Embryonic facial prominence (tissue), 1 donor: ENCODE measurements around the gene SH3RF2.
A peak's percentile ranks its signal among the peaks of the same experiment; 100 is the strongest.
"Not testable (repeated sequence)": the region's sequence is repeated elsewhere in the genome, so short reads cannot be mapped to it uniquely, and the experiment has no call there.

Experiments used
- DNase-seq: peaks from one replicate; pipeline ENCODE4 v3.0.0-alpha.2; 2016; ENCODE audit errors: extremely low spot score

SH3RF2 gene, protein sequence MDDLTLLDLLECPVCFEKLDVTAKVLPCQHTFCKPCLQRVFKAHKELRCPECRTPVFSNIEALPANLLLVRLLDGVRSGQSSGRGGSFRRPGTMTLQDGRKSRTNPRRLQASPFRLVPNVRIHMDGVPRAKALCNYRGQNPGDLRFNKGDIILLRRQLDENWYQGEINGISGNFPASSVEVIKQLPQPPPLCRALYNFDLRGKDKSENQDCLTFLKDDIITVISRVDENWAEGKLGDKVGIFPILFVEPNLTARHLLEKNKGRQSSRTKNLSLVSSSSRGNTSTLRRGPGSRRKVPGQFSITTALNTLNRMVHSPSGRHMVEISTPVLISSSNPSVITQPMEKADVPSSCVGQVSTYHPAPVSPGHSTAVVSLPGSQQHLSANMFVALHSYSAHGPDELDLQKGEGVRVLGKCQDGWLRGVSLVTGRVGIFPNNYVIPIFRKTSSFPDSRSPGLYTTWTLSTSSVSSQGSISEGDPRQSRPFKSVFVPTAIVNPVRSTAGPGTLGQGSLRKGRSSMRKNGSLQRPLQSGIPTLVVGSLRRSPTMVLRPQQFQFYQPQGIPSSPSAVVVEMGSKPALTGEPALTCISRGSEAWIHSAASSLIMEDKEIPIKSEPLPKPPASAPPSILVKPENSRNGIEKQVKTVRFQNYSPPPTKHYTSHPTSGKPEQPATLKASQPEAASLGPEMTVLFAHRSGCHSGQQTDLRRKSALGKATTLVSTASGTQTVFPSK

GRCh38 chr5:145936401-145937131 lies at the start of gene SH3RF2:
Gene SH3RF2 (plus strand): TSS chr5:145936578. CDS start chr5:145937929, 1,351 bp downstream.
- peak; percentile 68 for DNase-seq

DNA sequence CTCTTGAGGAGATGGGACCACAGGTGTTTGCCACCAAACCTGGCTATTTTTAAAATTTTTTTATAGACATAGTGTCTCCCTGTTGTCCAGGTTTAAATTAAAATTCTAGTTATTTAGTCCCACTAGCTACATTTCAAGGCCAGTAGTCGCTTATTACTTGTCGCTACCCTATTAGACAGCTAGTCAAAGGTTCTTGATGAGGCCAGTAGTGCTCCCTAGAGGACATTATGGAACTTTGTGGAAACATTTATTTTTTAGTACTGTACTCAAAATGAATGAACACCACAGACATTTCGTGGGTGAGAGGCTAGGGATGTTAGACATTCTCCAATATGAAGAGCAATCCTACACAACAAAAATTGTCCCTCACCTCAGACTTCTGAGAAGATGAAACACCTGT lies 49.2 kb upstream of the SH3RF2 start:
- no peak for DNase-seq

DNA sequence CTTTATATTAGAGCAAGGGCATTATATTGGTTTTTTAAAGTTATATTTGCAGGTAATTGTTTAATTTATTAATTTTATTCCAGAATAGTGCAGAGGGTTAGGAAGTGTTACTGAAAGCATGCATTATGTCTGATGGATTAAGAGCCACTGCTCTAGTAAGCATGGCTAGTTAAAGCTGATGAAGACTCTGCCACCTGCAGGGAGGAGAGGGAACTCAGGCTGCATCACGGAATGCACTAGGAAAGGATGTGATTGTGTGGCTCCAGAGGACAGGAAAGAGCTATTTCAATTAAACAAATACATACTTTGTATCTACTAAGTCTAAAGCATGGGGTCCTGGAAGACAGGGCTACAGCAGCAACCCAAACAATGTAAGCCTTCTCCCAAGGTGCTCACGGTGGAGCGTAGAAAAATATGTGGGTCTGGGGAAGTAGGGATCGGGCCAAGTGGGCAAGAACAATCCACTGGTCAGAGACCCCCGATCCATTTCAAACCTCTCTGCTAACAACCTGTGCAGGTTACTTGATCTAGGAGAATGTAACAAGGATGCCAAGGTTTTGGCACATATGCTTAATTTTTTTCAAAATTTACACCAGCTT lies 48.3 kb upstream of the SH3RF2 start:
- no peak for DNase-seq

GRCh38 chr5:145889611-145890010 lies 46.8 kb upstream of the SH3RF2 start:
- no peak for DNase-seq

GRCh38 chr5:145891378-145891777 lies 45.0 kb upstream of the SH3RF2 start:
- DNase-seq = not testable (repeated sequence)

DNA sequence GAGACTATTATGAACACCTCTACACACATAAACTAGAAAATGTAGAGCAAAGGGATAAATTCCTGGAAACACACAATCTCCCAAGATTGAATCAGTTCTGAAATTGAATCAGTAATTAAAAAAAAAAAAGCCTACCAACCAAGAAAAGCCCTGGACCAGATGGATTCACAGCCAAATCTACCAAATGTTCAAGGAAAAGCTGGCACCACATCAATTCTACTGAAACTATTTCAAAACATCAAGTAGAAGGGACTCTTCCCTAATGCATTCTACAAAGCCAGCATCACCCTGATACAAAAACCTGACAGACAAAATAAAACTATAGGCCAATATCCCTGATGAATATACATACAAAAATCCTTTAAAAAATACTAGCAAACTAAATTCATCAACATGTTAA lies 38.2 kb upstream of the SH3RF2 start:
- no peak for DNase-seq

DNA sequence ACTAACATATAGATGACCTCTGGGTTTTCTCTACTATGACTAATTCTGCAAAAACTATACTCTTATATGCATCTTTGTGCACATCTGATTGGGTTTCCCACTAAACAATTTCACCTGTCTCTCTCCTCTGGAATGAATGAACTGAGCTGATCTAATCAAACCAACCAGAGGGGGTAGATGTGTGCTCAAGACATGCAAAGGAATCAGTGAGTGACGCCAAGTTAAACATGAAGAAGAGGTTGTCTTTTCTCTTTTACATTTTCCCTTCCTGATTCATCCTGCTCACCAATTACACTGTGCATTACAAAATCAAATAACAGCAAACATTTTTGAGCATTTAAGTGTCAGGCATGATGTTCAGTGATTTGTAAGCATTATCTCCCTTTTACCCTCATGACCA lies 34.0 kb upstream of the SH3RF2 start:
- DNase-seq = no peak

DNA sequence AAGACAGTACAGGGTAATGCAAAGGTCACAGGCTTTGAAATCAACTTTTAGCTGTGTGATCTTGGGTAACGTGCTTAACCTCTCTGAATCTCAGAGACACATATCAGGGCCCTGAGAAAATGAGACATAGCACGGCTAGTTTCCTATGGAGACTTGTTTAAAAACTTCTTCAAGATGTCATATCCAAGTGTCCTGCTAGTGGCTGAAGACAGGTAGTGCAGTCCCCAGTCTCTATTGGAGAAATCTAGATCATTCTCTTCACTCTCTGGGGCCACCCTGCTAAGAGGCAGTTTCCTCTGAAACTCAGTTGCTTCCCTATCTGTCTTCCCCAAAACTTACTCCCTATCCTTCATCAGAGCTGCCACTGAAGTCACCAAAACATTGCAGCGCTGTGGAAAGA lies 33.3 kb upstream of the SH3RF2 start:
- DNase-seq = no peak

GRCh38 chr5:145903867-145904266 lies 32.5 kb upstream of the SH3RF2 start:
- no peak for DNase-seq

DNA sequence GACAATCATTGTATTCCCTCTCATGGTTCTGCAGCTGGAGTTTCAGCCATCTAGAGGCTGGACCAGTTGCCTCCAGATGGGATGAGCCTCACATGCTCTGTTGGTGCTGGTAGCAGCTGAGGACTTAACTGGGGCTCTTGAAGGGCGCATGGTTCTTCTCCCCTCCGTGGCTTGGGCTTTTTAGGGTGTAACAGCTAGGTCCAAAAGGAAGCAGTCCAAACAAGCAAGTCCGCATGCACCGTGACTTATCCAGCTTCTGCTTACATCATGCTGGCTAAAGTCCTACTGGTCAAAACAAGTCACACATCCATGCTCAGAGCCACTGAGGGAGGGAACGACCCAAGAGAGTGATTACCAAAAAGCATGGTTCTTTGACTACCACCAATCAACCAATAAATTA lies 31.6 kb upstream of the SH3RF2 start:
- no peak for DNase-seq

DNA sequence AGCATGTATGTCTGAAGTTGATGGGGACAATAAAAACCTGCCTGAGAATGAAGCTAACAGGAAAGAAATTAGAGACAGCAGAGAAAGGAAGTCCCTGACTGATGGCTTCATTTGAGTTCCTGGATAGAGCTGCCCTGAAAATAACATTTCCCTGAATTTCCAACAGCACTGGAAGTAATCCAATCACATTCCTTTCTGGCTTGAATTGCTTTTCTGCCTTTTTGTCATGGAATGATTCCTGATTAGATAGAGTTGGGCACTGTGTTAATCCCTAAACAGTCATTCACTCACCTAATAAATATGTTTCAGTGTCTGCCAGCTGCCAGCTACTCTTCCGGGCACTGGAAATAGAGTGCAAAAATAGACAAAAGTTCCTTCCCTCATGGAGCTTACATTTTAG lies 30.0 kb upstream of the SH3RF2 start:
- DNase-seq = no peak

DNA sequence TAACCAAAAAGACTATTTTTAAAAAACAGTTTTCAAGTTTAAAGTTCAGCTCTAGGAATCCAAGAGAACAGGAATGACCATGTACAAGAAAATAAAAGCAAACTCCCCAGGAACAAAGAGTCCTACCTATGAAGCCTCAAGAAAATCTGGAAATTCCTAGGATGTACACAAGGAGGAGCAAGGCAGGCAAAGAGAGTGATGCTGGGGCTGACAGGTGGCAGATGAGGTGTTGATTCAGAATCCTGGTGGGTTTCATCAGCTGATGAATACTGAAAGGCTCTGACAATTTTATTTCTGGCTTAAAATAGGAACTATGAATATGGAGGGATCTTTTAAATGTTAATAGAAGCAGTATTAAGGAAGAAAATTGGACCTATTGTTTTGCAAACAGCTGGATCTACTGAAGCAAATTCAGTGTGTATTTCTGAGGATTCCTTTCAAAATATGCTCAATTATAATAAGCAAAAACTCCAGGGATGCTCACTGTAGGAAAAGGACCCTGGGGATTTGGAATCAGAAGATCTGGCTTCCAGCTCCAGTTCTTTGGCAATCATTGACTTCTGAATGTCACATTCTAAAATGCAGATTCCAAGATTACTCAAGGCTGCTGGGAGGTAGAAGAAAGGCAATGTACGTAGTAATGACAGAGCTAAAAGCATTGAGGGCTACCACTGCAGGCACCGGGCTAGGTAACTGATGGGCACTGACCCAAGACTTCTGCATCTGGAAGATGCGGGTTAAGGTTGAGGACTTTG lies 28.0 kb upstream of the SH3RF2 start:
- no peak for DNase-seq

GRCh38 chr5:145911164-145911563 lies 25.2 kb upstream of the SH3RF2 start:
- DNase-seq = no peak

DNA sequence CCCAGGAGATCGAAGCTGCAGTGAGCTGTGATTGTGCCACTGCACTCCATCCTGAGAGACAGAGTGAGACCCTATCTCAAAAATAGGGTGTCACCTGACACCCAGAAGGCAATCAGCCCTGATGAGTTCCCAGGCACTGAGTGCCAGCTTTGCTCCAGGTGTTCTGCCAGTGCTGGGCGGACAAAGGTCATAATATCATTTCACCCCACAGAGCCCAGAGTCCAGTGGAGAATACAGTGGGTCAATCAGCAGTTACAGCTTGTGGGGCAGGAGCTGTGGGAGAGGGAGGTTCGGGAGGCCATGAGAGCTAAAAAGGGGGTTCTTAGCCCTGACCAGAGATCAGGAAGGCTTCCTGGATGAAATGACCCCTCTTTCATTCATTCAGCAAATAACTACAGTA lies 24.4 kb upstream of the SH3RF2 start:
- no peak for DNase-seq

DNA sequence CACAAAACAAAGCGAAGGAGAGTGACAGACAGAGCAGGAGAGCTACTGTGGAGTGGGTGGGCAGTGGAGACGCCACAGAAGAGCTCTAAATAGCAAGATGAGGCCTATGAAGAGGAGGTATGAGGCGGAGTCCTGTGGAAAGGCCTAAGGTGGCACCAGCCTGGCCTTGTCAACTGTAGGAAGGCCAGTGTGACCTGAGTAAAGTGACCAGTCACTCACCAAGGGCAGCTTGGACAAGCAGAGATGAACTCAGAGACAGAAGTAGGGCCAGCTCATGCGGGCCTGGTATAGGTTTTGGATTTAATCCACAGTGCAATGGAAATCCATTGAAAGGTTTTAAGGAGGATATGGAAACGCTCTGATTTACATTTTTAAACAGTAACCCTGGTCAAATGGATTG lies 23.8 kb upstream of the SH3RF2 start:
- no peak for DNase-seq

GRCh38 chr5:145913701-145914100 lies 22.7 kb upstream of the SH3RF2 start:
- no peak for DNase-seq

GRCh38 chr5:145915970-145916638 lies 20.3 kb upstream of the SH3RF2 start:
- no peak for DNase-seq

- DNase-seq = no peak
Measured at GRCh38 chr5:145917288-145917687, 19.1 kb upstream of the SH3RF2 start.

GRCh38 chr5:145918397-145918796 lies 18.0 kb upstream of the SH3RF2 start:
- DNase-seq = no peak

DNA sequence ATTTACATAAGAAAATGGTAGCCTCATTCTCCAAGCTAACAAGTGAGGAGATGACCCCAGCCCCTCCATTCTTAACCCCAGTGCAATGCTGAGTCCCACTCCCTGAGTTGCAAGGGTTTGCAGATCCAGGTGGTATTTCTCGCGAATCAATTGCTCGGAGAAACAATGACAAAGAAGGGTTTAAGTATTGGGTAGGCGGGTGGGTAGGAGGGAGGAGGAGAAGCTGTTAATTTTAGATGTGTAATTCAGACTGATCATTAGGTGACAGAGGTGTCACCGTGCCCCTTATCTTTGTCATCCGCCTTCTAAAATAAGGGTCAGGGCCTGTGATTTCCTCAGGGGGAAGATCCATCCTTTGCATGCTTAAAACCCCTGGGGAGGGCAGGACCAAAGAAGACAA lies 17.0 kb upstream of the SH3RF2 start:
- DNase-seq = no peak
